Keratinocyte (primary cell): ENCODE measurements around the gene PRORP.

Source experiments
- CTCF ChIP-seq, 3 experiments: IDR thresholded peaks in 1 of 3; conservative IDR thresholded peaks in 1 of 3; optimal IDR thresholded peaks in 1 of 3; 2 replicates in 2 of 3; 3 replicates in 1 of 3; pipeline versions ENCODE3 to v1.5.1; 2011; ENCODE audit warnings: low read length in 3 of 3, mild to moderate bottlenecking in 3 of 3, moderate library complexity in 2 of 3, control low read depth in 1 of 3, inconsistent platforms in 1 of 3; ENCODE audit not compliant: insufficient read depth in 2 of 3; ENCODE audit errors: extremely low read depth in 1 of 3
- EZH2 ChIP-seq: IDR thresholded peaks from one replicate; pipeline ENCODE4 v1.6.1; 2012; ENCODE audit warnings: inconsistent platforms, mild to moderate bottlenecking, low read length, moderate library complexity

- TF ChIP-seq CTCF (optimal IDR thresholded peaks at IDR 0.05 in 1 of 3, IDR thresholded peaks at IDR 0.05 in 1 of 3, conservative IDR thresholded peaks at IDR 0.05 in 1 of 3; ENCODE audit: extremely low read depth in 1 of 3, insufficient read depth in 2 of 3, low read length in 3 of 3) (no peak), EZH2 (no peak)
Observed at GRCh38 chr14:35164849-35165248, 42.5 kb downstream of the PRORP start.
